IPS-18a (cell line): ENCODE data around the gene HS1BP3.

Experiments
- H3K27ac ChIP-seq: one replicate; pipeline ENCODE4 v1.5.1; 2013; ENCODE audit warnings: low read length
- H3K27me3 ChIP-seq: one replicate; pipeline ENCODE4 v1.6.1; 2013; ENCODE audit warnings: mild to moderate bottlenecking, low read length; ENCODE audit not compliant: control insufficient read depth, insufficient read depth
- H3K36me3 ChIP-seq: one replicate; pipeline ENCODE4 v1.6.1; 2013; ENCODE audit warnings: low read depth, low read length; ENCODE audit not compliant: control insufficient read depth
- H3K4me1 ChIP-seq: one replicate; pipeline ENCODE4 v1.6.1; 2013; ENCODE audit warnings: low read depth, low read length; ENCODE audit not compliant: control insufficient read depth
- H3K4me3 ChIP-seq: one replicate; pipeline ENCODE4 v1.5.1; 2013; ENCODE audit warnings: low read length
- H3K9ac ChIP-seq: one replicate; pipeline ENCODE4 v1.6.1; 2013; ENCODE audit warnings: mild to moderate bottlenecking, low read length, moderate library complexity
- H3K9me3 ChIP-seq: one replicate; pipeline ENCODE4 v1.6.1; 2013; ENCODE audit warnings: low read depth, low read length; ENCODE audit not compliant: control insufficient read depth

Gene HS1BP3

DNA sequence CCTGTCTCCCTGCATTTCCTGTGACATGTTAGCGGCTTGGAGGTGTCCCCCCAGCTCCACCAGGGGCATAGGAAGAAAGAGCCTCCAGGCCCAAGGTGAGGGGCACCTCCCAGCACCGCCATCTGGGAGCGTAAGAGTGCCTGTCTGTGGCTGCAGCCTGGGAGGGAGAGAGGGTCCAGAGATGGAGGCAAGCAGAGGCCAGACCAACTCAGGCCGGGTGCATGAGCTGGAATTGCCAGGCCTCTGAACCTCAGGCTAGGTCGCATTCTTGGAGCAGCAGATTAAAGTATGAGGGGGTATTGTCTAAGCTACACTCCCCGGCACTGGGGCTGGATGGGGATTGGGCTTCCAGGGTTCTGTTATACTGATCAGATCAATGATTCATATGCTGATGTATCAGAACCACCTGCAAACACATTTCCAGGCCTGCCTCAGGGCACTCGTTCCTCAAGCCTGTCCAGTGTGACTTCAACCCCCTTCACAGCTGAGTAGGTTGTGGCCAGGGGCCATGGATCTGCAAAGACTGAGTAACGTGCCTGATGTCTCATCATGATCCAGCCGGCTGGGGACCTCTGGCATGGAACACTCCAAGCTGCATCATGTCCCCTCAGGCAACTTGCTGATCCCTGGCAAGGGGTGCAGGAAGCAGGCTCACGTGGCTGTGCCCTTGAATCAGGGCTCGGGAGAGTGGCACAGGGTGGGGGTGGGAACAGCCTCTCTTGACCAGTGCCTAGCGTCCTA, 73.2 kb downstream of the HS1BP3 start:
- Histone ChIP-seq H3K9me3 (no peaks in the 10 kb centered on the region), H3K36me3 (no peaks in the 10 kb centered on the region), H3K9ac (no peak overlapping the region), H3K4me3 (no peak overlapping the region), H3K27ac (no peak overlapping the region), H3K4me1 (peaks cover 8% of the 10 kb centered on the region), H3K27me3 (no peaks in the 10 kb centered on the region)

- no peaks in the 10 kb centered on the region for H3K36me3 ChIP-seq
- no peaks in the 10 kb centered on the region for H3K9me3 ChIP-seq
- peaks cover 8% of the 10 kb centered on the region for H3K4me1 ChIP-seq
- H3K27ac ChIP-seq: no peak overlapping the region
- no peaks in the 10 kb centered on the region for H3K27me3 ChIP-seq
- H3K9ac ChIP-seq: no peak overlapping the region
- no peak overlapping the region for H3K4me3 ChIP-seq
Observed at GRCh38 chr2:20576598-20577115, 74.2 kb downstream of the HS1BP3 start.

DNA sequence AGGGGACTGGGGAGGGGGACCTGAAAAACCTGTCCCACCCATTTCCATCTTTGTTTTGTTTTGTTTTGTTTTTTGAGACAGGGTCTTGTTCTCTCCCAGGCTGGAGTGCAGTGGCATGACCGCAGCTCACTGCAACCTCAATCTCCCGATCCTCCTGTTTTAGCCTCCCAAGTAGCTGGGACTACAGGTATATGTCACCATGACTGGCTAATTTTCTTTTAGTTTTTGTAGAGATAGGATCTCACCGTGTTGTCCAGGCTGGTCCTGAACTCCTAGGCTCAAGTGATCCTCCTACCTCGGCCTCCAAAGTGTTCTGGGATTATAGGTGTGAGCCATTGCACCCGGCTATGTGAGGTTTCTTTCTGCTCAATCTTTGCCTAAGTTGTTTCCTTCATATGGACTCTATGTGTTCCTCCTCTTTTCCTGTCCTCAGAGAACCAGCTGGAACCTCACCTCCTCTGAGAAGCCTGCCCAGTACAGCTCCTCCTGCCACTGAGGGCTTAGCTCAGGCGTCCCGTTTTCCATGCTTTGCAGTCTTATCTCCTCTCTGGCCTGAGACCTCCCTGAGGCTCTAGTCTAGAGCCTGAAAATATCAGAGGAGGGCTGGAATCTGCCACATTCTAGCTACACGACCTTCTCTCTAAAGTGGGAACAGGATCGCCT, 74.8 kb downstream of the HS1BP3 start:
- Histone ChIP-seq H3K27me3 (no peaks in the 10 kb centered on the region), H3K4me1 (peaks cover 8% of the 10 kb centered on the region), H3K9ac (no peak overlapping the region), H3K36me3 (no peaks in the 10 kb centered on the region), H3K4me3 (no peak overlapping the region), H3K27ac (no peak overlapping the region), H3K9me3 (no peaks in the 10 kb centered on the region)

GRCh38 chr2:20575414-20575813, 75.5 kb downstream of the HS1BP3 start:
- H3K4me1 ChIP-seq: peaks cover 8% of the 10 kb centered on the region
- no peaks in the 10 kb centered on the region for H3K9me3 ChIP-seq
- H3K27ac ChIP-seq: no peak overlapping the region
- H3K4me3 ChIP-seq: no peak overlapping the region
- no peaks in the 10 kb centered on the region for H3K36me3 ChIP-seq
- H3K9ac ChIP-seq: no peak overlapping the region
- no peaks in the 10 kb centered on the region for H3K27me3 ChIP-seq

DNA sequence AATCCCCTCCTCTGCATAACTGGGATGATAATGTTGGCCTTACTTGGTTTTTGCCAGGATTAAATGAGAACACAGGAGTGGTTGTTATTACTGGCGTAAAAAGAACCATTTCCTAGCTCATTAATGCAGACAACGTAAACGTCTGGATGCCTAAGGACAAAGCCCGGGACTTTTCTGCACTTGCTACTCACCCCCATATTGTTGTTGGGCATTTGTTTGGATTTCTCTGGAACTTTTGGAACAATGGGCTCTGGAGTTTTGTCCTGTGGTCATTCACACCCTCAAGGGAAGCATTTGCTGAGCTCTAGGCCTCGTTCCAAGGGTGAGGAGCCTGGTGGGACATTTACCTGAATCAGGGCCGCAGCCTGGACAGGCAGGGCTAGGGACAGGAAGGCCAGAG, 76.0 kb downstream of the HS1BP3 start:
- peaks cover 8% of the 10 kb centered on the region for H3K4me1 ChIP-seq
- no peaks in the 10 kb centered on the region for H3K27me3 ChIP-seq
- no peaks in the 10 kb centered on the region for H3K36me3 ChIP-seq
- no peaks in the 10 kb centered on the region for H3K9me3 ChIP-seq
- H3K27ac ChIP-seq: no peak overlapping the region
- H3K4me3 ChIP-seq: no peak overlapping the region
- no peak overlapping the region for H3K9ac ChIP-seq

DNA sequence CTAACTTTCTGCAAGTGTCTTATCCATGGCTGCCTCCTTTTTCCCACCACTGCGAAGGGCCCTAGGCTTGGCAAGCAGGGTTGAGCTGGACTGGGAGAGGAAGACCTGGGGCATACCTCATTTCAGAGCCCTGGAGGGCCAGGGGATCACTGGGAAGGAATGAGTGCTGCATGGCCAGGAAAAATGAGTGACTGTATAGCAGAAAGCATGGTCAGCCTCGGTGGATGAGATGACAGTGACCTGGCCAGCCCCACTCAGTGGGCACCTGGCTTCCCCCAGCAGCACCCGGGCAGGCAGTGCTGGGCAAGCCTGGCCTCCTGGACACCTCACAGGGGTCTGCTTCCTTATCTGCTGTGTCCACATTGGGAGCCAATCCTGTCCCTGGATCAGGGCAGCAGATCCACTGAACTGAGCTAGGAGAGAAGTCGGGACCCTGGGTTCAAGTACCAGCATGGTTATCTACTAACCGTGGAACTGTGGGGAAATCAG, 76.4 kb downstream of the HS1BP3 start:
- H3K4me3 ChIP-seq: no peak overlapping the region
- H3K27me3 ChIP-seq: no peaks in the 10 kb centered on the region
- H3K9me3 ChIP-seq: no peaks in the 10 kb centered on the region
- peaks cover 4% of the 10 kb centered on the region for H3K4me1 ChIP-seq
- no peaks in the 10 kb centered on the region for H3K36me3 ChIP-seq
- no peak overlapping the region for H3K27ac ChIP-seq
- H3K9ac ChIP-seq: no peak overlapping the region

- Histone ChIP-seq H3K4me1 (no peaks in the 10 kb centered on the region), H3K9me3 (no peaks in the 10 kb centered on the region), H3K4me3 (no peak overlapping the region), H3K27ac (no peak overlapping the region), H3K27me3 (no peaks in the 10 kb centered on the region), H3K36me3 (no peaks in the 10 kb centered on the region), H3K9ac (no peak overlapping the region)
Observed at GRCh38 chr2:20573620-20574422, 77.1 kb downstream of the HS1BP3 start.

GRCh38 chr2:20572221-20572620, 78.7 kb downstream of the HS1BP3 start:
- Histone ChIP-seq H3K4me1 (peaks cover 5% of the 10 kb centered on the region), H3K9ac (no peak overlapping the region), H3K4me3 (no peak overlapping the region), H3K27me3 (no peaks in the 10 kb centered on the region), H3K27ac (no peak overlapping the region), H3K9me3 (no peaks in the 10 kb centered on the region), H3K36me3 (no peaks in the 10 kb centered on the region)

DNA sequence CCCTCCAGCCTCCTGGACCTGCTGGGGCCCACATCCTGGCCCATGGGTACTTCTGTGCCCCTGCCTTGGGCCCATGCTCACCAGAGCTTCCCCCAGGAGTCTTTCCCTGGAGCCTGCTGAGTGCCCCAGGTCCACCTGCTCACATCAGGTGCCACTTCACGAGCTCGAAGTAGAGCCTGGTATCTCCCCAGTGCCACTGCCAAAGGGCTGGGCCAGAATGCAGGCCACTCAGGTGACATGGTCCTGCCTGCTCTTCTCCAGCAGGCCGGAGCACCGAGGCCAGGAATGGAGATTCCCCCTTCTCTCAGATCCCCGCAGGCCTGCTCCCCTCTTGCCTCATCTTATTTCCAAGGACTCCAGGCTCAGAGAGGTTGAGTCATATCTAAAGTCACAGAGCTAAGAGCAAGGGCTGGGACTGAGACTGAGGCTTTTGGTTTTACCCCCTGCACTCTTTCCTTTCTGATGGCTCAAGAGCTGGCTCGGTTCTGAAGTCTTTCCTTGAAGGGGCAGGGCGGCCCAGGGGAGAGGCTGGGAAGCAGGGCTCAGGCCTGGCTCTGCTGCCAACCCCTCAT, 79.2 kb downstream of the HS1BP3 start:
- H3K9me3 ChIP-seq: no peaks in the 10 kb centered on the region
- H3K36me3 ChIP-seq: no peaks in the 10 kb centered on the region
- no peak overlapping the region for H3K9ac ChIP-seq
- H3K27ac ChIP-seq: no peak overlapping the region
- no peaks in the 10 kb centered on the region for H3K27me3 ChIP-seq
- H3K4me1 ChIP-seq: peaks cover 8% of the 10 kb centered on the region
- no peak overlapping the region for H3K4me3 ChIP-seq

- no peaks in the 10 kb centered on the region for H3K9me3 ChIP-seq
- H3K9ac ChIP-seq: no peak overlapping the region
- no peaks in the 10 kb centered on the region for H3K36me3 ChIP-seq
- H3K27me3 ChIP-seq: no peaks in the 10 kb centered on the region
- no peak overlapping the region for H3K27ac ChIP-seq
- H3K4me3 ChIP-seq: no peak overlapping the region
- peaks cover 8% of the 10 kb centered on the region for H3K4me1 ChIP-seq
Observed at GRCh38 chr2:20571231-20571630, 79.7 kb downstream of the HS1BP3 start.

GRCh38 chr2:20570249-20570648, 80.6 kb downstream of the HS1BP3 start:
- no peaks in the 10 kb centered on the region for H3K27me3 ChIP-seq
- H3K4me3 ChIP-seq: no peak overlapping the region
- H3K36me3 ChIP-seq: no peaks in the 10 kb centered on the region
- no peak overlapping the region for H3K9ac ChIP-seq
- H3K27ac ChIP-seq: no peak overlapping the region
- H3K4me1 ChIP-seq: peaks cover 8% of the 10 kb centered on the region
- H3K9me3 ChIP-seq: no peaks in the 10 kb centered on the region
